H1 (cell line): ENCODE measurements around the gene RRAS. TPM values are rescaled to one million over a fixed set of nuclear protein-coding genes. Genes with fewer than 3 reads are reported as not detected.

Source experiments
- CTCF ChIA-PET: fragments of 300-600 bp; sonication (Branson Sonifier 250); formaldehyde crosslinking; loops from one replicate; lab custom pipeline; 2021; ENCODE audit not compliant: partially characterized antibody; lab: Charles Lee
- POLR2A ChIA-PET: fragments of 300-600 bp; sonication (Branson Sonifier 250); formaldehyde crosslinking; loops from one replicate; lab custom pipeline; 2021; ENCODE audit warnings: inconsistent platforms; ENCODE audit not compliant: partially characterized antibody; lab: Charles Lee
- DNase-seq, 2 experiments: peaks; one replicate each; pipeline versions ENCODE4 v3.0.0 to v3.0.0-alpha.2; 2010 to 2022; ENCODE audit warnings: low spot score in 2 of 2, low read depth in 1 of 2, mixed read lengths in 1 of 2
- FAIRE-seq: peaks from 2 replicates; lab custom pipeline; 2011; peaks lifted over from hg19 to GRCh38; lab: Jason Lieb, UNC
- H2AFZ ChIP-seq: 2 replicates; pipeline ENCODE4 v1.8.1; 2012; ENCODE audit warnings: low read length, inconsistent platforms
- H2AK5ac ChIP-seq: 2 replicates; pipeline ENCODE4 v1.6.1; 2013; ENCODE audit warnings: low read depth, low read length
- H2BK120ac ChIP-seq: replicated peaks from 2 replicates; pipeline ENCODE3; 2013; ENCODE audit warnings: low read depth, low read length, inconsistent platforms
- H2BK12ac ChIP-seq: 2 replicates; pipeline ENCODE4 v1.6.1; 2013; ENCODE audit warnings: low read depth, low read length
- H2BK15ac ChIP-seq: 2 replicates; pipeline ENCODE4 v1.6.1; 2013; ENCODE audit warnings: low read length
- H2BK20ac ChIP-seq: 2 replicates; pipeline ENCODE4 v1.6.1; 2013; ENCODE audit warnings: low read length
- H2BK5ac ChIP-seq: 2 replicates; pipeline ENCODE4 v1.6.1; 2013; ENCODE audit warnings: low read depth, low read length
- H3K14ac ChIP-seq: 2 replicates; pipeline ENCODE4 v1.6.1; 2013; ENCODE audit warnings: inconsistent platforms; ENCODE audit not compliant: insufficient read length
- H3K18ac ChIP-seq: 2 replicates; pipeline ENCODE4 v1.6.1; 2013; ENCODE audit warnings: low read length; ENCODE audit errors: extremely low read depth
- H3K23ac ChIP-seq: 2 replicates; pipeline ENCODE4 v1.6.1; 2013; ENCODE audit warnings: inconsistent platforms; ENCODE audit not compliant: insufficient read length
- H3K23me2 ChIP-seq: 2 replicates; pipeline ENCODE4 v1.6.1; 2013; ENCODE audit warnings: low read depth, low read length
- H3K27ac ChIP-seq: 2 replicates; pipeline ENCODE4 v1.6.1; 2011; ENCODE audit warnings: low read depth, low read length, inconsistent platforms
- H3K27me3 ChIP-seq, 4 experiments: replicated peaks in 1 of 4; 1 replicate in 1 of 4; 2 replicates in 3 of 4; pipeline versions ENCODE4 v1.6.1 to v1.8.1; 2011 to 2013; ENCODE audit warnings: low read length in 3 of 4, mild to moderate bottlenecking in 3 of 4, inconsistent platforms in 2 of 4, mixed read lengths in 2 of 4, moderate library complexity in 1 of 4; ENCODE audit not compliant: control insufficient read depth in 3 of 4, insufficient read depth in 3 of 4; ENCODE audit errors: extremely low read depth in 1 of 4
- H3K36me3 ChIP-seq, 4 experiments: 2 replicates each; pipeline versions ENCODE4 v1.6.1 to v1.8.1; 2011 to 2013; ENCODE audit warnings: mild to moderate bottlenecking in 4 of 4, low read length in 3 of 4, moderate library complexity in 2 of 4, control low read depth in 1 of 4, inconsistent platforms in 1 of 4; ENCODE audit not compliant: insufficient read depth in 4 of 4, control insufficient read depth in 2 of 4
- H3K4ac ChIP-seq: replicated peaks from 2 replicates; pipeline ENCODE3; 2013; ENCODE audit warnings: low read length, low read depth, mixed read lengths, inconsistent platforms; ENCODE audit not compliant: insufficient read length
- H3K4me1 ChIP-seq, 4 experiments: replicated peaks in 1 of 4; 1 replicate in 1 of 4; 2 replicates in 3 of 4; pipeline versions ENCODE4 v1.6.1 to v1.8.1; 2011 to 2013; ENCODE audit warnings: low read length in 3 of 4, inconsistent platforms in 2 of 4, mixed read lengths in 1 of 4; ENCODE audit not compliant: insufficient read depth in 4 of 4, control insufficient read depth in 3 of 4
- H3K4me2 ChIP-seq, 2 experiments: 2 replicates each; pipeline versions ENCODE4 v1.6.1 to v1.8.1; 2011 to 2013; ENCODE audit warnings: low read depth in 2 of 2, low read length in 2 of 2, control low read depth in 1 of 2, inconsistent platforms in 1 of 2, mild to moderate bottlenecking in 1 of 2; ENCODE audit not compliant: insufficient read depth in 1 of 2
- H3K4me3 ChIP-seq, 4 experiments: fragments of 200-600, 300-600 bp in 1 of 4; sonication (generic), shearing (Covaris generic), sonication (Bioruptor Twin) in 1 of 4; 2 replicates each; pipeline versions ENCODE4 v1.5.1 to v1.8.1; 2011 to 2016; ENCODE audit warnings: low read length in 4 of 4, low read depth in 3 of 4, control low read depth in 2 of 4, inconsistent platforms in 2 of 4, mild to moderate bottlenecking in 2 of 4, mixed read lengths in 1 of 4, moderate library complexity in 1 of 4; ENCODE audit not compliant: insufficient read depth in 2 of 4; ENCODE audit errors: extremely low read depth in 1 of 4
- H3K56ac ChIP-seq: replicated peaks from 2 replicates; pipeline ENCODE3; 2013; ENCODE audit warnings: low read depth, mild to moderate bottlenecking, mixed read lengths, low read length, inconsistent platforms; ENCODE audit not compliant: insufficient read length
- H3K79me1 ChIP-seq: 2 replicates; pipeline ENCODE4 v1.6.1; 2013; ENCODE audit warnings: low read depth, low read length, control low read depth
- H3K79me2 ChIP-seq, 2 experiments: 2 replicates each; pipeline versions ENCODE4 v1.6.1 to v1.8.1; 2012 to 2013; ENCODE audit warnings: low read length in 2 of 2, mild to moderate bottlenecking in 2 of 2, inconsistent platforms in 1 of 2; ENCODE audit not compliant: insufficient read depth in 2 of 2, control insufficient read depth in 1 of 2
- H3K9ac ChIP-seq, 4 experiments: replicated peaks in 1 of 4; 1 replicate in 1 of 4; 2 replicates in 3 of 4; pipeline versions ENCODE4 v1.6.1 to v1.8.1; 2011 to 2013; ENCODE audit warnings: low read depth in 3 of 4, low read length in 3 of 4, control low read depth in 2 of 4, mild to moderate bottlenecking in 2 of 4, moderate library complexity in 2 of 4, inconsistent platforms in 1 of 4; ENCODE audit errors: extremely low read depth in 1 of 4
- H3K9me3 ChIP-seq, 2 experiments: 2 replicates each; pipeline versions ENCODE4 v1.6.1 to v1.8.1; 2012 to 2013; ENCODE audit warnings: mild to moderate bottlenecking in 2 of 2, moderate library complexity in 2 of 2, control low read depth in 1 of 2, inconsistent platforms in 1 of 2, low read depth in 1 of 2, low read length in 1 of 2, mixed read lengths in 1 of 2; ENCODE audit not compliant: insufficient read depth in 2 of 2
- H4K20me1 ChIP-seq, 2 experiments: replicated peaks in 1 of 2; 2 replicates each; pipeline versions ENCODE3 to v1.8.1; 2011 to 2013; ENCODE audit warnings: inconsistent platforms in 2 of 2, low read length in 2 of 2, mild to moderate bottlenecking in 1 of 2; ENCODE audit not compliant: insufficient read depth in 2 of 2, control insufficient read depth in 1 of 2
- H4K5ac ChIP-seq: 2 replicates; pipeline ENCODE4 v1.6.1; 2013; ENCODE audit warnings: low read length, low read depth, mixed read lengths, inconsistent platforms; ENCODE audit not compliant: insufficient read length
- H4K8ac ChIP-seq: 2 replicates; pipeline ENCODE4 v1.8.0; 2013; ENCODE audit warnings: mild to moderate bottlenecking, moderate library complexity, low read length, inconsistent platforms; ENCODE audit not compliant: insufficient read depth; ENCODE audit errors: extremely low read depth
- H4K91ac ChIP-seq: replicated peaks from 2 replicates; pipeline ENCODE3; 2013; ENCODE audit warnings: low read length, mixed read lengths, inconsistent platforms; ENCODE audit not compliant: insufficient read length
- WGBS, 2 experiments: shearing (Covaris generic) in 1 of 2; methylation state at CpG; one replicate each; pipeline versions ENCODE4 v1.1.6 to v1.1.7; 2013 to 2015; ENCODE audit warnings: low lambda C conversion rate in 2 of 2, mixed read lengths in 2 of 2, inconsistent platforms in 1 of 2, low coverage in 1 of 2, missing lambda C conversion rate in 1 of 2; ENCODE audit not compliant: insufficient replicate concordance in 2 of 2, insufficient coverage in 1 of 2, insufficient read length in 1 of 2; ENCODE audit errors: extremely low coverage in 1 of 2, missing lambda C conversion rate in 1 of 2; 5-methylcytosine and 5-hydroxymethylcytosine counted together
- polyA plus RNA-seq, 7 experiments: library from polyadenylated mRNA; depleted of rRNA in 3 of 7; stranded (reverse) in 5 of 7; unstranded in 2 of 7; fragments of >200 nt in 5 of 7; fragments of 200-250 nt in 2 of 7; gene quantifications; 1 replicate in 5 of 7; 2 replicates in 1 of 7; 4 replicates in 1 of 7; pipeline versions ENCODE4 v1.2.1 to v1.2.3, GENCODE V29; 2011 to 2013; ENCODE audit warnings: missing spikeins in 2 of 7, mixed read lengths in 2 of 7
- total RNA-seq: library from RNA; stranded (reverse); fragmentation: NEBNext Ultra II Directional; extraction: Animal tissue kit (Norgen Biotek cat#: 25700); gene quantifications from 2 replicates; pipeline ENCODE4 v1.2.1, GENCODE V29; 2021

The RRAS gene
- total and polyA plus RNA-seq, 2 of the 8 experiments (the other 6 are each of a cell fraction or from before 2014, with no cell fraction given) = 17.7 to 49.1 TPM

DNA sequence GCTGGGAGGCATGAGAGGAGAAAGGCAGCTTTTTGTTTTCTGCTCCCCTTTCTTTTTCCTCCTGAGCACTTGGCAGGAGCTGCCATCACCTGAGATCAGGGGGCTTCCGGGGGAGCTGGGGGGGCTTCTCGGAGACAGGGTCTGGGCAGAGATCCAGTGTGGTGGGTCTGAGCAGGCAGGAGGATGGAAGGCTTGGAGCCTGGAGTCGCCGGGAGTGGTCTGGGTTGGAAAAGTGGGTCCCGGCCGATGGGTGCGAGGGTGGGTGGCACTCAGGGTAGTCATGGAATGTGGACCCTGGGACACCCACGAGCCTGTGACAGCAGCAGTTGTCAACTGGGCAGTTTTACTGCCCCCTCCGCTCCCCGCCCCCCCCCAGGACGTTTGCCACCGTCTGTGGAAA, 47.2 kb upstream of the RRAS start:
- FAIRE-seq (no peak), DNase-seq (no peak)
- H2BK15ac ChIP-seq = no peak overlapping the region
- H3K9me3 ChIP-seq = no peaks in the 10 kb centered on the region
- H3K79me1 ChIP-seq = peaks cover 10% of the 10 kb centered on the region; the same call in 1 of the 2 replicates
- H3K23ac ChIP-seq = no peak overlapping the region
- H4K91ac ChIP-seq = no peak overlapping the region
- H3K14ac ChIP-seq = no peak overlapping the region
- H2BK120ac ChIP-seq = no peak overlapping the region
- H2BK20ac ChIP-seq = no peak overlapping the region
- H3K4ac ChIP-seq = no peak overlapping the region
- H4K8ac ChIP-seq = no peak overlapping the region
- no peak overlapping the region for H3K27ac ChIP-seq
- no peak overlapping the region for H3K18ac ChIP-seq
- H2BK5ac ChIP-seq = no peak overlapping the region
- H3K4me2 ChIP-seq = no peak overlapping the region
- no peak overlapping the region for H2BK12ac ChIP-seq
- peaks cover 21 to 50% (median 34%) of the 10 kb centered on the region in 4 experiments for H3K36me3 ChIP-seq
- H3K4me1 ChIP-seq = peaks cover 0 to 21% (median 14%) of the 10 kb centered on the region in 4 experiments; a peak in 6 of 7 replicates
- ChIA-PET POLR2A (interaction anchor here (0.7 to 12.2 kb wide), 8 partner anchors 8 to 191 kb away, joined by 3 to 168 read pairs (median 4); partner anchors contain the start of genes PRMT1 and RPS11), CTCF (interaction anchor here (0.6 to 2.0 kb wide), 5 partner anchors 8 to 339 kb away, joined by 3 to 11 read pairs (median 4); no protein-coding TSS in a partner anchor)
- no peak overlapping the region for H2AFZ ChIP-seq
- H3K79me2 ChIP-seq = peaks cover 0 to 13% of the 10 kb centered on the region in 2 experiments; a peak in 2 of 4 replicates
- H4K5ac ChIP-seq = no peak overlapping the region
- H3K9ac ChIP-seq = no peak overlapping the region
- 94% methylated on average over 8 of the region's 12 CpGs; no CpG with 5 or more reads in 1 of the 2 experiments for WGBS, 2 experiments
- H2AK5ac ChIP-seq = no peak overlapping the region
- no peaks in the 10 kb centered on the region for H3K27me3 ChIP-seq
- peaks cover 21 to 41% of the 10 kb centered on the region in 2 experiments for H4K20me1 ChIP-seq
- no peak overlapping the region for H3K56ac ChIP-seq
- H3K23me2 ChIP-seq = peaks cover 20% of the 10 kb centered on the region
- no peak overlapping the region for H3K4me3 ChIP-seq
